Measurements from ENCODE around the gene PPIP5K2.
"Not testable (repeated sequence)": the region's sequence is repeated elsewhere in the genome, so short reads cannot be mapped to it uniquely, and the experiment has no call there.

PPIP5K2 gene

DNA sequence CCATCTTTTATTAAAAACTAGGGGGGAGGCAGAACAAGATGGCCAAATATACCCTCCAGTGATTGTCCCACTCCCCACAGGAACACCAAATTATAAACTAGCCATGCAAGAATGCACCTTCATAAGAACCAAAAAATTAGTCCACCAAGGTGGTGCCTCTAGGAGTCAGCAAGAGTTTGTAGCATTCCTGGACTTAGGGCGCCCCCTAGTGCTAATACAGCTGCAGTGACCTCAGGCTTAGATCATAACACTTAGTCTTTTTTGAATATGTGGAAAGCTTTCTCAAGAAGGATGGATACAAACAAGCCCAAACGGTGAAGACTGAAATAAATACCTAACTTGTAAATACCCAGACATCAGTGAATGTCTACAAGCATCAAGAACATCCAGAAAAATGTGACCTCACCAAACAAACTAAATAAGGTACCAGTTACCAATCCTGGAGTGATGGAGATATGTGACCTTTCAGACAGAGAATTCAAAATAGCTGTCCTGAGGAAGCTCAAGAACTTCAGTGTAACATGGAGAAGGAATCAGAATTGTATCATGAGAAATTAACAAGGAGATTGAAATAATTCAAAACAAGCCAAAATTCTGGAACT, 19.3 kb downstream of the PPIP5K2 start:
- H3K4me3 ChIP-seq (ENCODE audit: low read length): no peak overlapping the region
- no peak for TF ChIP-seq ZNF274 (IDR thresholded peaks at IDR 0.05; ENCODE audit: low read depth, low read length)

GRCh38 chr5:103142132-103142531, 22.0 kb downstream of the PPIP5K2 start:
- not testable (repeated sequence) for H3K4me3 ChIP-seq (ENCODE audit: low read length)

DNA sequence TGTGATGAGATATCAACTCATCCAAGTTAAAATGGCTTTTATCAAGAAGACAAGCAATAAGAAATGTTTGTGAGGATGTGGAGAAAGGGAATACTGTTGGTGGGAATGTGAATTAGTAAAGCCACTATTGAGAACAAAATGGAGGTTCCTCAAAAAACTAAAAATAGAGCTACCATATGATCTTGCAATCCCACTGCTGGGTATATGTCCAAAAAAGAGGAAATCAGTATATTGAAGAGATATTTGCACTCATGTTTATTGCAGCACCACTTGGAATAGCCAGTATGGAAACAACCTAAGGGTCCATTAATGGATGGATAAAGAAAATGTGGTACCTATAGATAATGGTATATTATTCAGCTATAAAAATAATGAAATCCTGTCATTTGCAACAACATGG, 25.1 kb downstream of the PPIP5K2 start:
- TF ChIP-seq ZNF274 (IDR thresholded peaks at IDR 0.05; ENCODE audit: low read depth, low read length): no peak
- no peak overlapping the region for H3K4me3 ChIP-seq (ENCODE audit: low read length)

GRCh38 chr5:103148213-103148612, 28.1 kb downstream of the PPIP5K2 start:
- no peak for TF ChIP-seq ZNF274 (IDR thresholded peaks at IDR 0.05; ENCODE audit: low read depth, low read length)

GRCh38 chr5:103151156-103151555, 31.1 kb downstream of the PPIP5K2 start:
- H3K4me3 ChIP-seq (ENCODE audit: low read length): no peak overlapping the region
- TF ChIP-seq ZNF274 (IDR thresholded peaks at IDR 0.05; ENCODE audit: low read depth, low read length): no peak

More at GRCh38 chr5:103148213-103148612, 28.1 kb downstream of the PPIP5K2 start:
- no peak overlapping the region for H3K4me3 ChIP-seq (ENCODE audit: low read length)

GRCh38 chr5:103166706-103167105, 46.6 kb downstream of the PPIP5K2 start:
- TF ChIP-seq ZNF274 (IDR thresholded peaks at IDR 0.05; ENCODE audit: low read depth, low read length): no peak

DNA sequence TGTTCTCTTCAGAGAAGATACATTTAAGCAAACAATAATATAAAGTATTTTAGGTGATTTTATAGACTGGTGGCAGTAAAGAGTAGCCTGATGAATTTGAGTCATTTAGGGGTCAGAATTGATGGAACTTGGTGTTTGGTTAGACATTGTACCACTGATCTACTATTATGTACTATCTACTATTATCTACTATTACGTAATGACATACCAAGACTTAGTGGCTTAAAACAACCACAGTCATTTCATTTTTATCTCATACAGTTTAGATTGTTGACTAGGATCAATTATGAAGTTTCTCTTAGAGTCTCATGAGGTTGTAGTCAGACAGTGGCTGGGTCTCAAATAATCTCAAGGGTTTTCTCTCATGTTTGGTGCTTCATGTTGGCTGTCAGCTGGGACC, 54.0 kb downstream of the PPIP5K2 start:
- no peak for TF ChIP-seq ZNF274 (IDR thresholded peaks at IDR 0.05; ENCODE audit: low read depth, low read length)

More at GRCh38 chr5:103166706-103167105, 46.6 kb downstream of the PPIP5K2 start:
- H3K4me3 ChIP-seq (ENCODE audit: low read length): no peak overlapping the region

DNA sequence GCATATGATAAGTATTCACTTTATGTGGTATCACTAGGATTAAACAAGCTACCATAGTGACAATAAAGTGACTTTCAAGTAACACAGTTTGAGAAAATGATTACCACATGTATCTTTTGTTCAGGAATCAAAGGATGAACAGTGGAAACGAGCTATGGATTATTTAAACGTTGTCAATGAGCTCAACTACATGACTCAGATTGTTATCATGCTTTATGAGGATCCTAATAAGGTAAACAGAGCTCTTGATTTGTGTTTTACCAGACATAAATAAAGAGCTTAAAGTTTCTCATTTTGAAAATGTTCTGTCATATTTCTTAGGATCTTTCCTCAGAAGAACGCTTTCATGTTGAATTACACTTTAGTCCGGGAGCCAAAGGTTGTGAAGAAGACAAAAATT, 57.4 kb downstream of the PPIP5K2 start:
- no peak overlapping the region for H3K4me3 ChIP-seq (ENCODE audit: low read length)
- TF ChIP-seq ZNF274 (IDR thresholded peaks at IDR 0.05; ENCODE audit: low read depth, low read length): no peak

More for the DNA sequence above, 54.0 kb downstream of the PPIP5K2 start:
- H3K4me3 ChIP-seq (ENCODE audit: low read length): no peak overlapping the region

GRCh38 chr5:103178167-103178566, 58.1 kb downstream of the PPIP5K2 start:
- H3K4me3 ChIP-seq (ENCODE audit: low read length): no peak overlapping the region
- no peak for TF ChIP-seq ZNF274 (IDR thresholded peaks at IDR 0.05; ENCODE audit: low read depth, low read length)

- no peak for TF ChIP-seq ZNF274 (IDR thresholded peaks at IDR 0.05; ENCODE audit: low read depth, low read length)
- no peak overlapping the region for H3K4me3 ChIP-seq (ENCODE audit: low read length)
Measured at GRCh38 chr5:103186152-103186551, 66.1 kb downstream of the PPIP5K2 start.

GRCh38 chr5:103188436-103188835, 68.3 kb downstream of the PPIP5K2 start:
- H3K4me3 ChIP-seq (ENCODE audit: low read length): no peak overlapping the region
- no peak for TF ChIP-seq ZNF274 (IDR thresholded peaks at IDR 0.05; ENCODE audit: low read depth, low read length)

- H3K4me3 ChIP-seq (ENCODE audit: low read length): no peak overlapping the region
- no peak for TF ChIP-seq ZNF274 (IDR thresholded peaks at IDR 0.05; ENCODE audit: low read depth, low read length)
Measured at GRCh38 chr5:103203226-103203625, 83.1 kb downstream of the PPIP5K2 start.

DNA sequence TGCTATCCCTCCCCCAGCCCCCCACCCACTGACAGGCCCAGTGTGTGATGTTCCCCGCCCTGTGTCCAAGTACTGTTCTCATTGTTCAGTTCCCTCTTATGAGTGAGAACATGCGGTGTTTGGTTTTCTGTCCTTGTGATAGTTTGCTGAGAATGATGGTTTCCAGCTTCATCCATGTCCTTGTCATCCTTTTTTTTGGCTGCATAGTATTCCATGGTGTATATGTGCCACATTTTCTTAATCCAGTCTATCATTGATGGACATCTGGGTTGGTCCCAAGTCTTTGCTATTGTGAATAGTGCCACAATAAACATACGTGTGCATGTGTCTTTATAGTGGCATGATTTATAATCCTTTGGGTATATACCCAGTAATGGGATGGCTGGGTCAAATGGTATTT, 84.9 kb downstream of the PPIP5K2 start:
- H3K4me3 ChIP-seq (ENCODE audit: low read length): not testable (repeated sequence)

DNA sequence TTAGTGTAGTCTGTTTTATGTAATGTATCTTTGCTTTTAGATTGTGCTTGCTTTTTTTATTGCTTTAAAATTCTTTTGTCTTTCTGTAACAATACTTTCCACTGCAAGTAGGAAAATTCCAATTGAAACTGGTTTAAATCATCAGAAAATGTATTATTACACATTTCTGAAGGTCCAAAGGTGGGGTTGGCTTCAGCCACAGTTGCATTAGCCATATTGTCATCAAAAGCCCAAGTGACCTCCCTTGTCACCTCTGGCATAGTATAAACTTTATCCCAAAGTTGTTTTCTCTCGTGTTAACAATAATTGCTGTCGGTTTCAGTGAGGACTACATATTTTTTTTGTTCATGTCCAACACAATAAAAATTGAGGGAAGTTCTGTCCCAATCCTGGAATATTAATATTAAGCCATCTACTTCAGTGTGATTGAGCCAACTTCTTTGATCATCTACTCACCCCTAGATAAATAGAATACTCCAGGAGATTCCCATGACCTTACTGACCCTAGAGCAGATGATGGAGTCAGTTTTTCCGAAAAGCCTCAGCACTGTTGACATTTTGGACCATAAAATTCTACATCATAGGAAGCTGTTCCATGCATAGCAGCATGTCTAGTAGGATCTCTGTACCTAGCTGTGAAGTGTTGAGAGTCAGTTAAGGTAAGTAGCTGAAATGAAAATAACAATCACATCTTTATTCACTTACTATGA, 86.0 kb downstream of the PPIP5K2 start:
- no peak for TF ChIP-seq ZNF274 (IDR thresholded peaks at IDR 0.05; ENCODE audit: low read depth, low read length)
- no peak overlapping the region for H3K4me3 ChIP-seq (ENCODE audit: low read length)

GRCh38 chr5:103207011-103207410, 86.9 kb downstream of the PPIP5K2 start:
- TF ChIP-seq ZNF274 (IDR thresholded peaks at IDR 0.05; ENCODE audit: low read depth, low read length): no peak
- H3K4me3 ChIP-seq (ENCODE audit: low read length): no peak overlapping the region

DNA sequence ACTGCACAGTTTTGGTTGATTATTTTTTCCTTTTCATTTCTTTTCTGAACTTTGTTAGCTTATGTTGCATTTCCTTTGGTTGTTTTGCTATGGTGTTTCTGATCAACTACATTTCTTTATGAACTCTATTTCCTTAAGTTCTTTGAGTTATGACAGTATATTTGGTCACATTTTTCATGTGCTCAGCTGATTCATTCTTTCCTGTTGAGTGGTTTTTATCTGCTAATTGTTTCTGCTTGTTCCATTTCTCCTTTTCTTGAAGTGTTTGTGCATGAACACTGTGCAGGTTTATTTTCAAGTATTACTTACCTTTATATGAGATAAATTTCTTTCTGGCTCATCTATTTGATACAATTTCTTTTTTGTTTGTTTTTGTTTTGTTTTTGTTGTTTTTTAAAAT, 87.6 kb downstream of the PPIP5K2 start:
- TF ChIP-seq ZNF274 (IDR thresholded peaks at IDR 0.05; ENCODE audit: low read depth, low read length): no peak
- no peak overlapping the region for H3K4me3 ChIP-seq (ENCODE audit: low read length)
